Lower leg skin (tissue), 4 donors: ENCODE data around the gene PSKH1. TPM values are rescaled to one million over a fixed set of nuclear protein-coding genes. Genes with fewer than 3 reads are reported as not detected.
"Not testable (repeated sequence)": the region's sequence is repeated elsewhere in the genome, so short reads cannot be mapped to it uniquely, and the experiment has no call there.

Experiments
- DNase-seq, 2 donors: peaks; one replicate each; pipeline ENCODE4 v3.0.0-alpha.2; 2019; ENCODE audit warnings: low spot score in 2 of 2
- H3K4me3 ChIP-seq: fragments of 200-600 bp; sonication (generic); 2 replicates; pipeline ENCODE4 v1.5.1; 2017; ENCODE audit warnings: mild to moderate bottlenecking, low read depth; ENCODE audit not compliant: poor library complexity, severe bottlenecking
- POLR2A ChIP-seq, 2 donors: fragments of 450-650 bp; IDR thresholded peaks; one replicate each; pipeline ENCODE4 v1.6.1; 2016 to 2017; ENCODE audit warnings: antibody characterized with exemption in 2 of 2, mild to moderate bottlenecking in 1 of 2, moderate library complexity in 1 of 2
- WGBS, 2 donors: methylation state at CpG; one replicate each; pipeline ENCODE4 v1.1.5; 2018; 5-methylcytosine and 5-hydroxymethylcytosine counted together
- intact Hi-C: fragments of 100-400 bp; cut with DNase I; formaldehyde crosslinking; loops from one replicate; pipeline ENCODE4 v1.15.0; 2023; ENCODE audit warnings: low total_unique reads
- total RNA-seq, 4 donors: library from RNA; depleted of rRNA; stranded (reverse); fragments of >200 nt; gene quantifications; one replicate each; pipeline ENCODE4 v1.1.0, GENCODE V29; 2016
- TF ChIP-seq, protein P1 (sequence below), 3 donors: fragments of 450-650 bp; IDR thresholded peaks; one replicate each; pipeline ENCODE4 v1.5.1; 2016; ENCODE audit warnings: antibody characterized with exemption in 3 of 3, mild to moderate bottlenecking in 3 of 3, moderate library complexity in 2 of 3

PSKH1 gene
- total RNA-seq, 4 donors from 2014 or later, result 11.1 to 17.9 (median 14.4) TPM

DNA sequence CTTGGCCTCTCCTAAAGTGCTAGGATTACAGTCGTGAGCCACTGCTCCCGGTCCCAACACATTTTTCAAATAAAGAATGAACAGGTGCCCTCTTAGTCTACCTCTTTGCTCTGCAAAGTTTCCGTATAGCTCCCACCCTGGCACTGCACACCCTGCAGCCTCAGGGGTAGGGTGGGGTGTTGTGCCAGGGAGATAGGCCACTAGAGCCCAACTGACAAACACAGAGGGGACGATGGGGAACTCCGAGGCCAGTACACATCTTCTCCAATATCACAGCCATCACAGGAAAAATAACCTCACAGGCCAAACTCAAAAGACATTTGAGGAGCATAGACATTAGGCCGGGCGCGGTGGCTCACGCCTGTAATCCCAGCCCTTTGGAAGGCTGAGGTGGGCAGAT lies 78.1 kb downstream of the PSKH1 start:
- no peak for TF ChIP-seq POLR2A (IDR thresholded peaks at IDR 0.05)
- TF ChIP-seq, protein P1, sequence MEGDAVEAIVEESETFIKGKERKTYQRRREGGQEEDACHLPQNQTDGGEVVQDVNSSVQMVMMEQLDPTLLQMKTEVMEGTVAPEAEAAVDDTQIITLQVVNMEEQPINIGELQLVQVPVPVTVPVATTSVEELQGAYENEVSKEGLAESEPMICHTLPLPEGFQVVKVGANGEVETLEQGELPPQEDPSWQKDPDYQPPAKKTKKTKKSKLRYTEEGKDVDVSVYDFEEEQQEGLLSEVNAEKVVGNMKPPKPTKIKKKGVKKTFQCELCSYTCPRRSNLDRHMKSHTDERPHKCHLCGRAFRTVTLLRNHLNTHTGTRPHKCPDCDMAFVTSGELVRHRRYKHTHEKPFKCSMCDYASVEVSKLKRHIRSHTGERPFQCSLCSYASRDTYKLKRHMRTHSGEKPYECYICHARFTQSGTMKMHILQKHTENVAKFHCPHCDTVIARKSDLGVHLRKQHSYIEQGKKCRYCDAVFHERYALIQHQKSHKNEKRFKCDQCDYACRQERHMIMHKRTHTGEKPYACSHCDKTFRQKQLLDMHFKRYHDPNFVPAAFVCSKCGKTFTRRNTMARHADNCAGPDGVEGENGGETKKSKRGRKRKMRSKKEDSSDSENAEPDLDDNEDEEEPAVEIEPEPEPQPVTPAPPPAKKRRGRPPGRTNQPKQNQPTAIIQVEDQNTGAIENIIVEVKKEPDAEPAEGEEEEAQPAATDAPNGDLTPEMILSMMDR (IDR thresholded peaks at IDR 0.05), result no peak
- 91 to 95% methylated on average over 9 of the region's 9 CpGs for WGBS, 2 donors
- DNase-seq, result no peak
- H3K4me3 ChIP-seq, result no peak overlapping the region
- intact Hi-C loops, result no loop called here

DNA sequence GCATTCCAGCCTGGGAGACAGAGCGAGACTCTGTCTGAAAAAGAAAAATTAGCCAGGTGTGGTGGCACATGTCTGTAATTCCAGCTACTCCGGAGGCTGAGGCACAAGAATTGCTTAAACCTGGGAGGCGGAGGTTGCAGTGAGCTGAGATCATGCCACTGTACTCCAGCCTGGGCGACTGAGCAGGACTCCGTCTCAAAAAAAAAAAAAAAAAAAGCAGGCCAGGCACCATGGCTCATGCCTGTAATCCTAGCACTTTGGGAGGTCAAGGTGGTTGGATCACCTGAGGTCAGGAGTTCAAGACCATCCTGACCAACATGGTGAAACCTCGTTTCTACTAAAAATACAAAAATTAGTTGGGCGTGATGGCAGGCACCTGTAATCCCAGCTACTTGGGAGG lies 79.2 kb downstream of the PSKH1 start:
- 83 to 92% methylated on average over 7 of the region's 7 CpGs for WGBS, 2 donors
- intact Hi-C loops, result not testable (repeated sequence)

DNA sequence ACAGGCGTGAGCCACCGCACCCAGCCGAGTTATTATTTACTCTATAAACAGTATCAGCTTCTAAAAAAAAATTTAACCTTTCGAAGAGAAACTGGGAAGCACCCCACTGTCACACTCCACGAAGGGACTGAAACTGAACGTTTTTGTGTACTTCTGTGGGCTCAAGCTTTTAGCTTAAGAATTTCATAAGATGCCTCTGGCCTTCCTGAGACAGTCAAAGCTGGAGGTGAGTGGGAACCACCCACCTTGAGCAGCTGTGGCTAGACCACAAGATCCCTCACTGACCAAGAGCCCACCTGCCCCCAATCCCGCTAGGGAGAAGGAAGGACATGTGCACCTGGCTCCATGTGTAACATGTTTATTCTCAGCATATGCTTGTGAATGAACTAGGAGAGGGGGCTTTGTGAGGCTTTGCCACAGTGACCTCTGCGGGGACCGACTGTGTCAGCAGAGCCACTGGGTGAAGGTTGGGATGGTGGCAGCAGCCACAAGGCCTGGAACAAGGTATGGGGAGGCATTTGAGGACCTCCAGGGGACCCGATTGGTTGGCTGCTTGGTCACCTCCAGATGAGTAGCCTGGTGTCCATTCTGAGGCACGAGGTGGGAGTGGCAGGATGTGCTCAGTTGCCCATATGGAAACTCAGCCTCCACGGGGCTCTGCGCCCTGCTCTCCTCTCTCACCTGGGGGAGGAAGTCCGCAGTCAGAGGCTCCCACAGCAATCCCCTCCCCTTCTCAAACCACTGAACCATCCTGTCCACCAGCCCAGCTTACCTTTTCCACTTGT lies 82.5 kb downstream of the PSKH1 start:
- WGBS, 2 donors, result 76 to 82% methylated on average over 14 of the region's 14 CpGs
- intact Hi-C loops, result no loop called here
- no peak for DNase-seq
- H3K4me3 ChIP-seq, result no peak overlapping the region
- no peak for TF ChIP-seq POLR2A (IDR thresholded peaks at IDR 0.05)
- TF ChIP-seq, protein P1 (IDR thresholded peaks at IDR 0.05), result no peak

More for the DNA sequence above, 79.2 kb downstream of the PSKH1 start:
- DNase-seq, H3K4me3 ChIP-seq: not testable (repeated sequence)

DNA sequence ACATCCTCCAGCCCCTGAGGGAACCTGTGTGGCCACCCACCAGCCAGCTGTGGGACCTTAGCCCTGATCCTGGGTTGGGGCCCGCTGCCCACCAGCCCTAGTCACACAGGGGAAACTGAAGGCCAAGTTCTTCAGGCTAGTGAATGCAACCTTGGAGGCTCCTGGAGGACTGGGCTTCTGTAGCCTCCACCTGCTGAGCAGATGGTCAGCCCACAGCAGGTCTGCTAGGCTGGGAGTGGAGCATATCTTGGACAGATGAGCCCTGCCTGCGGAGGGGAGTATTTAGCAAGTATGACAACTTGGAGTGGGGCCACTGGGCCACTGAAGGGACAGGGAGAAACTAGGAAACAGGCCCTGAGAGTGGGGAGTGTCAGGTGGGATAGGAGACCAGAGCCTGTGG lies 83.2 kb downstream of the PSKH1 start:
- no peak for TF ChIP-seq POLR2A (IDR thresholded peaks at IDR 0.05)
- TF ChIP-seq, protein P1 (IDR thresholded peaks at IDR 0.05), result no peak
- H3K4me3 ChIP-seq, result no peak overlapping the region
- intact Hi-C loops, result no loop called here
- WGBS, 2 donors, result 90 to 97% methylated on average over 2 of the region's 2 CpGs
- DNase-seq, result no peak

DNA sequence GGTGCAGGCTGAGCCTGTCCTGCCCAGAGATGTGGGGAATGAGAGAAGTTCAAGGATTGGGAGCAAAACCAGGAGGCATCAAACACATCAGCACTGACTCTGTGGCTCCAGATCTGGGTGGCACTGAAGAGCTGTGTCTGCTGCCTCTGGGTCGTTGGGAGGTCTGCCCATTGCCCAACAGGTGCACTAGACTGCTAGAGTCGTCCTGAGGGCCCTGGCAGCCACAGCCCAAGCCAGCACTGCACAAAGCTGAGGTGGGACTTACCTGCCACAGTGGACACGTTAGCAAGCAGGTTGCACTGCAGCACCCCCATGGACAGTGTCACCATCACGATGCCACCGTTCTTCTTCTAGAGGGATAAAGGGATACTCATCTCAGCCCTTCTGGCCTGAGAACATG lies 84.0 kb downstream of the PSKH1 start:
- intact Hi-C loops, result no loop called here
- TF ChIP-seq, protein P1 (IDR thresholded peaks at IDR 0.05), result no peak
- WGBS, 2 donors, result 54 to 72% methylated on average over 3 to 5 of the region's 5 CpGs
- no peak overlapping the region for H3K4me3 ChIP-seq
- DNase-seq, result no peak

DNA sequence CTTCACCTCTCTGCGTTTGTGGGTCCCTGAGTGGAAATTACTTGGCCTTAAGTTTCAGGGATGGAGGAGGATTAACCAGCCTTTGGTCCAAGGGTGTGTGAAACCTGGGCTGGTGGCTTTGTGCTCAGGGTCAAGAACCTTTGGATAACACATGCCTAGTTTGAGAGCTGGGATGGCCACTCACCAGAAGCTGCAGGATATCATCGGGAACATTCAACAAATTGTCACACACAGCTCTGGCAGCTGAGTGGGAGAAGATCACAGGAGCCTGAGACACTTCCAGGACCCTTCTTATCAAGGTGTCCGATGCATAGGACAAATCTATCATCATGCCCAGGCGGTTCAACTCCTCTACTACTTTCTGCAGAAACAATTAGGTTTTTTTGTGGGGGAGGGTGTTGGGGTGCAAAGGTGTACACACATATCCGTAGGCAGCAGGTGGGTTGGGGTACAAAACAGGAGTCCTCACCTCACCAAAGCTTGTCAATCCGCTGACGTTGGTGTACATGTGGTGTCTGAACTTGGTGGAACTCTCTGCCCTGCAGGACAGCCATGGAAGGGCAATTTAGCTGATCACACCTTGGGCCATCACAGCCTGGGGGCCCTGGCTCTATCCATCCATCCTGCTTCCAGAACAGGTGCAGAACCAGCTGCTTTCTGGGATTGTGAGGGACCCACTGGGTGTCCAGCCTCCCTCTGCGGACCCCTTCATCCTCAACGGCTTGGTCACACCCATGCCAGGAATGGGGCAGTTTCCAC lies 84.6 kb downstream of the PSKH1 start:
- no peak for DNase-seq
- TF ChIP-seq, protein P1 (IDR thresholded peaks at IDR 0.05), result no peak
- no peak for TF ChIP-seq POLR2A (IDR thresholded peaks at IDR 0.05)
- no peak overlapping the region for H3K4me3 ChIP-seq
- 91 to 93% methylated on average over 7 of the region's 9 CpGs for WGBS, 2 donors
- intact Hi-C loops, result no loop called here
